HepG2 (cell line): ENCODE measurements around the gene MPI. TPM values are rescaled to one million over a fixed set of nuclear protein-coding genes. Genes with fewer than 3 reads are reported as not detected.
A peak's percentile ranks its signal among the peaks of the same experiment; 100 is the strongest.

ENCODE experiments used
- polyA plus RNA-seq, 8 experiments: library from polyadenylated mRNA; depleted of rRNA in 3 of 8; stranded (reverse) in 7 of 8; unstranded in 1 of 8; fragments of >200 nt; fragmentation: Illumina TruSeq in 4 of 8; extraction: Trizol in 4 of 8; gene quantifications; 2 replicates each; pipeline versions ENCODE4 v1.2.1 to v1.2.3, GENCODE V29; 2011 to 2016; ENCODE audit warnings: low read depth in 4 of 8, missing spikeins in 1 of 8, mixed read lengths in 1 of 8; ENCODE audit not compliant: insufficient read depth in 1 of 8
- total RNA-seq, 5 experiments: library from RNA; depleted of rRNA; stranded (reverse); fragments of >200 nt; fragmentation: Illumina TruSeq; extraction: Trizol; gene quantifications; 2 replicates each; pipeline ENCODE4 v1.2.3, GENCODE V29; 2016; ENCODE audit warnings: low read depth in 1 of 5
- TF ChIP-seq, protein P1 (sequence below): sonication (generic); formaldehyde crosslinking; IDR thresholded peaks from 2 replicates; pipeline ENCODE4 v1.4.0; 2020; ENCODE audit warnings: missing genetic modification reagents, borderline replicate concordance
- TF ChIP-seq, protein P2 (sequence below): sonication (generic); formaldehyde crosslinking; IDR thresholded peaks from 2 replicates; pipeline ENCODE4 v1.8.1; 2023; ENCODE audit warnings: mild to moderate bottlenecking, missing genetic modification reagents
- TF ChIP-seq, protein P3 (sequence below): sonication (generic); formaldehyde crosslinking; IDR thresholded peaks from 2 replicates; pipeline ENCODE4 v1.4.0; 2020; ENCODE audit warnings: mild to moderate bottlenecking, missing genetic modification reagents, borderline replicate concordance

The MPI gene
- total and polyA plus RNA-seq, 2 of the 13 experiments (the other 11 are each of a cell fraction or from before 2014, with no cell fraction given) = 36.9 to 63.5 TPM

- TF ChIP-seq, protein P1, sequence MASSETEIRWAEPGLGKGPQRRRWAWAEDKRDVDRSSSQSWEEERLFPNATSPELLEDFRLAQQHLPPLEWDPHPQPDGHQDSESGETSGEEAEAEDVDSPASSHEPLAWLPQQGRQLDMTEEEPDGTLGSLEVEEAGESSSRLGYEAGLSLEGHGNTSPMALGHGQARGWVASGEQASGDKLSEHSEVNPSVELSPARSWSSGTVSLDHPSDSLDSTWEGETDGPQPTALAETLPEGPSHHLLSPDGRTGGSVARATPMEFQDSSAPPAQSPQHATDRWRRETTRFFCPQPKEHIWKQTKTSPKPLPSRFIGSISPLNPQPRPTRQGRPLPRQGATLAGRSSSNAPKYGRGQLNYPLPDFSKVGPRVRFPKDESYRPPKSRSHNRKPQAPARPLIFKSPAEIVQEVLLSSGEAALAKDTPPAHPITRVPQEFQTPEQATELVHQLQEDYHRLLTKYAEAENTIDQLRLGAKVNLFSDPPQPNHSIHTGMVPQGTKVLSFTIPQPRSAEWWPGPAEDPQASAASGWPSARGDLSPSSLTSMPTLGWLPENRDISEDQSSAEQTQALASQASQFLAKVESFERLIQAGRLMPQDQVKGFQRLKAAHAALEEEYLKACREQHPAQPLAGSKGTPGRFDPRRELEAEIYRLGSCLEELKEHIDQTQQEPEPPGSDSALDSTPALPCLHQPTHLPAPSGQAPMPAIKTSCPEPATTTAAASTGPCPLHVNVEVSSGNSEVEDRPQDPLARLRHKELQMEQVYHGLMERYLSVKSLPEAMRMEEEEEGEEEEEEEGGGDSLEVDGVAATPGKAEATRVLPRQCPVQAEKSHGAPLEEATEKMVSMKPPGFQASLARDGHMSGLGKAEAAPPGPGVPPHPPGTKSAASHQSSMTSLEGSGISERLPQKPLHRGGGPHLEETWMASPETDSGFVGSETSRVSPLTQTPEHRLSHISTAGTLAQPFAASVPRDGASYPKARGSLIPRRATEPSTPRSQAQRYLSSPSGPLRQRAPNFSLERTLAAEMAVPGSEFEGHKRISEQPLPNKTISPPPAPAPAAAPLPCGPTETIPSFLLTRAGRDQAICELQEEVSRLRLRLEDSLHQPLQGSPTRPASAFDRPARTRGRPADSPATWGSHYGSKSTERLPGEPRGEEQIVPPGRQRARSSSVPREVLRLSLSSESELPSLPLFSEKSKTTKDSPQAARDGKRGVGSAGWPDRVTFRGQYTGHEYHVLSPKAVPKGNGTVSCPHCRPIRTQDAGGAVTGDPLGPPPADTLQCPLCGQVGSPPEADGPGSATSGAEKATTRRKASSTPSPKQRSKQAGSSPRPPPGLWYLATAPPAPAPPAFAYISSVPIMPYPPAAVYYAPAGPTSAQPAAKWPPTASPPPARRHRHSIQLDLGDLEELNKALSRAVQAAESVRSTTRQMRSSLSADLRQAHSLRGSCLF = no peak; the same call in 1 of the 2 replicates
- TF ChIP-seq, protein P2, sequence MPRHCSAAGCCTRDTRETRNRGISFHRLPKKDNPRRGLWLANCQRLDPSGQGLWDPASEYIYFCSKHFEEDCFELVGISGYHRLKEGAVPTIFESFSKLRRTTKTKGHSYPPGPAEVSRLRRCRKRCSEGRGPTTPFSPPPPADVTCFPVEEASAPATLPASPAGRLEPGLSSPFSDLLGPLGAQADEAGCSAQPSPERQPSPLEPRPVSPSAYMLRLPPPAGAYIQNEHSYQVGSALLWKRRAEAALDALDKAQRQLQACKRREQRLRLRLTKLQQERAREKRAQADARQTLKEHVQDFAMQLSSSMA (CRISPR knock-in tag) = no peak
- TF ChIP-seq, protein P3, sequence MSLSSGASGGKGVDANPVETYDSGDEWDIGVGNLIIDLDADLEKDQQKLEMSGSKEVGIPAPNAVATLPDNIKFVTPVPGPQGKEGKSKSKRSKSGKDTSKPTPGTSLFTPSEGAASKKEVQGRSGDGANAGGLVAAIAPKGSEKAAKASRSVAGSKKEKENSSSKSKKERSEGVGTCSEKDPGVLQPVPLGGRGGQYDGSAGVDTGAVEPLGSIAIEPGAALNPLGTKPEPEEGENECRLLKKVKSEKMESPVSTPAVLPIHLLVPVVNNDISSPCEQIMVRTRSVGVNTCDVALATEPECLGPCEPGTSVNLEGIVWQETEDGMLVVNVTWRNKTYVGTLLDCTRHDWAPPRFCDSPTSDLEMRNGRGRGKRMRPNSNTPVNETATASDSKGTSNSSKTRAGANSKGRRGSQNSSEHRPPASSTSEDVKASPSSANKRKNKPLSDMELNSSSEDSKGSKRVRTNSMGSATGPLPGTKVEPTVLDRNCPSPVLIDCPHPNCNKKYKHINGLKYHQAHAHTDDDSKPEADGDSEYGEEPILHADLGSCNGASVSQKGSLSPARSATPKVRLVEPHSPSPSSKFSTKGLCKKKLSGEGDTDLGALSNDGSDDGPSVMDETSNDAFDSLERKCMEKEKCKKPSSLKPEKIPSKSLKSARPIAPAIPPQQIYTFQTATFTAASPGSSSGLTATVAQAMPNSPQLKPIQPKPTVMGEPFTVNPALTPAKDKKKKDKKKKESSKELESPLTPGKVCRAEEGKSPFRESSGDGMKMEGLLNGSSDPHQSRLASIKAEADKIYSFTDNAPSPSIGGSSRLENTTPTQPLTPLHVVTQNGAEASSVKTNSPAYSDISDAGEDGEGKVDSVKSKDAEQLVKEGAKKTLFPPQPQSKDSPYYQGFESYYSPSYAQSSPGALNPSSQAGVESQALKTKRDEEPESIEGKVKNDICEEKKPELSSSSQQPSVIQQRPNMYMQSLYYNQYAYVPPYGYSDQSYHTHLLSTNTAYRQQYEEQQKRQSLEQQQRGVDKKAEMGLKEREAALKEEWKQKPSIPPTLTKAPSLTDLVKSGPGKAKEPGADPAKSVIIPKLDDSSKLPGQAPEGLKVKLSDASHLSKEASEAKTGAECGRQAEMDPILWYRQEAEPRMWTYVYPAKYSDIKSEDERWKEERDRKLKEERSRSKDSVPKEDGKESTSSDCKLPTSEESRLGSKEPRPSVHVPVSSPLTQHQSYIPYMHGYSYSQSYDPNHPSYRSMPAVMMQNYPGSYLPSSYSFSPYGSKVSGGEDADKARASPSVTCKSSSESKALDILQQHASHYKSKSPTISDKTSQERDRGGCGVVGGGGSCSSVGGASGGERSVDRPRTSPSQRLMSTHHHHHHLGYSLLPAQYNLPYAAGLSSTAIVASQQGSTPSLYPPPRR (CRISPR knock-in tag) = peak; percentile 49; the same call in 1 of the 2 replicates
Measured at GRCh38 chr15:74889883-74890664, at the start of gene MPI (continued).
